Measurements from ENCODE around the gene NAV3. TPM values are rescaled to one million over a fixed set of nuclear protein-coding genes. Genes with fewer than 3 reads are reported as not detected.

Gene NAV3
- total and polyA plus RNA-seq, 2 donors (not counting 1 experiment from before 2014, with no cell fraction given) = not detected

DNA sequence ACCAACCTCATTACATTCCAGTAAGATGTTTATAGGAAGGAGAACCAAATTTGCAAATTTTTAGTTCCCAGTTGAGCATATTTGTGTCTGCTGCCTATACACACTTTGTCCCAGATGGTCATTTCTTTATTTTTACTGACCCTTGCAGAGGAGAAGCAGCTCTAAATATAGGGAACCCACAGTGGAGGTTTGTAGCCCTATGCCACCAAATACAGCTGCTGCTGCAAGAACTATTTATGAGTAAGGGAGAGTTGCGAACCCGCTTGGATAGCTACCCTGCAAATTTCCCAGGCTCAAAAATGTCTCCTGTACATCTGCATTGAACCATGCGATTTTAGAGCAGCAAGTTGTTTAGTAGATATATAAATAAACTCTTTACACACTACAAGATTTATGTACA is 48.2 kb downstream of the NAV3 start:
- H3K27ac ChIP-seq (ENCODE audit: low read length in 2 of 2) = no peak overlapping the region
- no CpG with 5 or more reads among the region's 3 CpGs for WGBS (ENCODE audit: insufficient coverage)
- no peak overlapping the region for H3K4me2 ChIP-seq (replicated peaks; ENCODE audit: low read depth, low read length, poor library complexity, severe bottlenecking)
- H3K9ac ChIP-seq (ENCODE audit: low read length) = no peak overlapping the region
- no peaks in the 10 kb centered on the region for H4K20me1 ChIP-seq (ENCODE audit: control insufficient read depth, insufficient read depth, low read length, poor library complexity, severe bottlenecking)
- Mint-ChIP-seq H3K27me3 (no peaks in the 10 kb centered on the region), H3K4me1 (no peaks in the 10 kb centered on the region), H3K9me3 (ENCODE audit: insufficient read depth) (peaks cover 3% of the 10 kb centered on the region), H3K27ac (no peak overlapping the region), H3K4me3 (no peak overlapping the region)
- H3K27me3 ChIP-seq (replicated peaks in 1 of 4; ENCODE audit: control extremely low read depth in 1 of 4, control insufficient read depth in 3 of 4, insufficient read depth in 4 of 4, low read length in 3 of 4) = no peaks in the 10 kb centered on the region
- CTCF ChIA-PET = no interaction called here
- intact Hi-C loops (cut with micrococcal nuclease) = no loop called here
- no peaks in the 10 kb centered on the region for H3K4me1 ChIP-seq (ENCODE audit: control insufficient read depth in 2 of 2, insufficient read depth in 2 of 2, low read length in 2 of 2)
- DNase-seq (no peak), ATAC-seq (ENCODE audit: low read depth) (no peak)
- no peak overlapping the region for H3K4me3 ChIP-seq (ENCODE audit: control extremely low read depth in 1 of 5, extremely low read depth in 1 of 5, insufficient read depth in 1 of 5, low read depth in 2 of 5, low read length in 4 of 5)
- no peak overlapping the region for H2AFZ ChIP-seq (ENCODE audit: insufficient read depth, low read depth, low read length, poor library complexity, severe bottlenecking)
- TF ChIP-seq EZH2 (IDR thresholded peaks at IDR 0.05; ENCODE audit: borderline replicate concordance, insufficient read depth, low read depth, low read length, poor library complexity, severe bottlenecking) = no peak
- TF ChIP-seq, protein P1, sequence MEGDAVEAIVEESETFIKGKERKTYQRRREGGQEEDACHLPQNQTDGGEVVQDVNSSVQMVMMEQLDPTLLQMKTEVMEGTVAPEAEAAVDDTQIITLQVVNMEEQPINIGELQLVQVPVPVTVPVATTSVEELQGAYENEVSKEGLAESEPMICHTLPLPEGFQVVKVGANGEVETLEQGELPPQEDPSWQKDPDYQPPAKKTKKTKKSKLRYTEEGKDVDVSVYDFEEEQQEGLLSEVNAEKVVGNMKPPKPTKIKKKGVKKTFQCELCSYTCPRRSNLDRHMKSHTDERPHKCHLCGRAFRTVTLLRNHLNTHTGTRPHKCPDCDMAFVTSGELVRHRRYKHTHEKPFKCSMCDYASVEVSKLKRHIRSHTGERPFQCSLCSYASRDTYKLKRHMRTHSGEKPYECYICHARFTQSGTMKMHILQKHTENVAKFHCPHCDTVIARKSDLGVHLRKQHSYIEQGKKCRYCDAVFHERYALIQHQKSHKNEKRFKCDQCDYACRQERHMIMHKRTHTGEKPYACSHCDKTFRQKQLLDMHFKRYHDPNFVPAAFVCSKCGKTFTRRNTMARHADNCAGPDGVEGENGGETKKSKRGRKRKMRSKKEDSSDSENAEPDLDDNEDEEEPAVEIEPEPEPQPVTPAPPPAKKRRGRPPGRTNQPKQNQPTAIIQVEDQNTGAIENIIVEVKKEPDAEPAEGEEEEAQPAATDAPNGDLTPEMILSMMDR (IDR thresholded peaks at IDR 0.05) = no peak
- POLR2A ChIA-PET = no interaction called here
- no peaks in the 10 kb centered on the region for H3K9me3 ChIP-seq (ENCODE audit: control extremely low read depth in 1 of 3, control insufficient read depth in 2 of 3, insufficient read depth in 1 of 3, low read length in 2 of 3)
- H3K36me3 ChIP-seq (replicated peaks in 1 of 2; ENCODE audit: control extremely low read depth in 1 of 2, control insufficient read depth in 1 of 2, extremely low read depth in 1 of 2, insufficient read depth in 2 of 2, low read length in 1 of 2) = no peaks in the 10 kb centered on the region
- H3K79me2 ChIP-seq (ENCODE audit: control insufficient read depth, insufficient read depth, low read length) = no peaks in the 10 kb centered on the region

DNA sequence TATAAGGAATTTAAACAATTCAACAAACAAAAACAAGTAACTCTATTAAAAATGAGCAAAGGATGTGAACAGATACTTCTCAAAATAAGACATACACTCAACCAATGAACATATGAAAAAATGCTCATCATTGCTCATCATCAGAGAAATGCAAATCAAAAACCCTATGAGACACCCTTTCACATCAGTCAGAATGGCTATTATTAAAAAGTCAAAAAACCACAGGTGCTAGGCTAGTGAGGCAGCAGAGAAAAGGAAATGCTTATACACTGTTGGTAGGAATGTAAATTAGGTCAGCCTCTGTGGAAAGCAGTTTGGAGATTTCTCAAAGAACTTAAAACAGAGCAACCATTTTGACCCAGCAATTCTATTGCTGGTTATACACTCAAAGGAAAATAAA is 52.0 kb downstream of the NAV3 start:
- Histone ChIP-seq H3K27me3 (replicated peaks in 1 of 4; ENCODE audit: control extremely low read depth in 1 of 4, control insufficient read depth in 3 of 4, insufficient read depth in 4 of 4, low read length in 3 of 4) (no peaks in the 10 kb centered on the region), H3K4me1 (ENCODE audit: control insufficient read depth in 2 of 2, insufficient read depth in 2 of 2, low read length in 2 of 2) (no peaks in the 10 kb centered on the region), H4K20me1 (ENCODE audit: control insufficient read depth, insufficient read depth, low read length, poor library complexity, severe bottlenecking) (no peaks in the 10 kb centered on the region), H3K79me2 (ENCODE audit: control insufficient read depth, insufficient read depth, low read length) (no peaks in the 10 kb centered on the region), H3K9ac (ENCODE audit: low read length) (no peak overlapping the region), H2AFZ (ENCODE audit: insufficient read depth, low read depth, low read length, poor library complexity, severe bottlenecking) (no peak overlapping the region), H3K9me3 (ENCODE audit: control extremely low read depth in 1 of 3, control insufficient read depth in 2 of 3, insufficient read depth in 1 of 3, low read length in 2 of 3) (no peaks in the 10 kb centered on the region), H3K4me2 (replicated peaks; ENCODE audit: low read depth, low read length, poor library complexity, severe bottlenecking) (no peak overlapping the region), H3K36me3 (replicated peaks in 1 of 2; ENCODE audit: control extremely low read depth in 1 of 2, control insufficient read depth in 1 of 2, extremely low read depth in 1 of 2, insufficient read depth in 2 of 2, low read length in 1 of 2) (no peaks in the 10 kb centered on the region), H3K27ac (ENCODE audit: low read length in 2 of 2) (no peak overlapping the region), H3K4me3 (ENCODE audit: control extremely low read depth in 1 of 5, extremely low read depth in 1 of 5, insufficient read depth in 1 of 5, low read depth in 2 of 5, low read length in 4 of 5) (no peak overlapping the region)
- Mint-ChIP-seq H3K9me3 (ENCODE audit: insufficient read depth) (peaks cover 3% of the 10 kb centered on the region), H3K27ac (no peak overlapping the region), H3K4me1 (no peaks in the 10 kb centered on the region), H3K27me3 (no peaks in the 10 kb centered on the region), H3K4me3 (no peak overlapping the region)
- TF ChIP-seq, protein P1 (IDR thresholded peaks at IDR 0.05) = no peak
- TF ChIP-seq EZH2 (IDR thresholded peaks at IDR 0.05; ENCODE audit: borderline replicate concordance, insufficient read depth, low read depth, low read length, poor library complexity, severe bottlenecking) = no peak
- DNase-seq (no peak), ATAC-seq (ENCODE audit: low read depth) (no peak)
- ChIA-PET POLR2A (no interaction called here), CTCF (no interaction called here)
- intact Hi-C loops (cut with micrococcal nuclease) = no loop called here
